GM12874 (cell line): ENCODE data around the gene PTPN12.

Experiments
- CTCF ChIP-seq: IDR thresholded peaks from 2 replicates; pipeline ENCODE4 v1.5.1; 2011; ENCODE audit warnings: low read depth, mild to moderate bottlenecking, control low read depth, low read length, moderate library complexity; ENCODE audit not compliant: insufficient read depth

PTPN12 gene

GRCh38 chr7:77561352-77561751, 24.3 kb downstream of the PTPN12 start:
- TF ChIP-seq CTCF, result no peak

- TF ChIP-seq CTCF, result no peak
Measured at GRCh38 chr7:77563275-77563674, 26.2 kb downstream of the PTPN12 start.

- no peak for TF ChIP-seq CTCF
Measured at GRCh38 chr7:77565917-77566316, 28.8 kb downstream of the PTPN12 start.

- TF ChIP-seq CTCF, result no peak
Measured at GRCh38 chr7:77566421-77566820, 29.3 kb downstream of the PTPN12 start.

GRCh38 chr7:77569514-77570232, 32.6 kb downstream of the PTPN12 start:
- TF ChIP-seq CTCF, result no peak

GRCh38 chr7:77570330-77571011, 33.4 kb downstream of the PTPN12 start:
- TF ChIP-seq CTCF, result no peak

- no peak for TF ChIP-seq CTCF
Measured at GRCh38 chr7:77571801-77572200, 34.7 kb downstream of the PTPN12 start.
